ENCODE measurements around the gene CNTNAP2.

The CNTNAP2 gene

DNA sequence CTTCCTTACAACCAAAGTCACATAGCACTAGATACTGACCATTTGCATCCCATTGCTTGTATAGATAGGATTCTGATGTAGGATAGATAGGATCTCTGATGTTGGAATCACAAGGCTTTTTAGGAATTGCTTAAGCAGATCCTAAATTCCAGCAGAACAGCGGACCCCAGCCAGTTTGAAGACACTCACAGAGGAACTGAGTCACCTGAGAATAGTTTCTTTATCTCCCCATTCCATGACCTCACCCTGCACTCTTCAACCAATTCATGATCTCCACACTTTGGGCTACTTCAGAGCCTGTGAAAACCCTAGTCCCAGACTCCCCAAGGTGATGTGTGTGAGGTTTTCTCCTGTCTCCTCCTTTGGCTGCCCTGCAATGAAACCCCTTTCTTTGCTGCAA, 179.4 kb downstream of the CNTNAP2 start:
- no peak for DNase-seq (ENCODE audit: low read depth)

DNA sequence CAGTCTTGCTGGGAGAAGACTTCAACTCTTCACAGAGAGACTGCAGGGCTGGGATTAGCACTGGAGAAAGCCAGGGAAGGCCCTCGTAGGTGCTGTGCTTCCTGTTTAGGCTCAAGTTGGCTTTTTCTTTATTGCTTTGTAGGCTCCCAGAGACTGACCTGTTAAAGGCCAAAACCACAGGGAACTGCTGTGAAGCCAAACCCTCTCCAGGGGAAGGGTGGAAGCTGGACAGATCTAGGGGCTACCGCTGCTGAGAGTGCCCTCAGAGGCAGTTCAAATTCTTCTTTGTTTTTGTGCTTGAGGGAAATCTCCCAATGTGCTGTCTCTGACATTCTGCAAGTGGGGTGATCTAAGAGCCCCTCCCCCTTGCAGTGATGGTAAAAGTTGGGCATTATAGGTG, 198.4 kb downstream of the CNTNAP2 start:
- DNase-seq (ENCODE audit: low read depth) = no peak

DNA sequence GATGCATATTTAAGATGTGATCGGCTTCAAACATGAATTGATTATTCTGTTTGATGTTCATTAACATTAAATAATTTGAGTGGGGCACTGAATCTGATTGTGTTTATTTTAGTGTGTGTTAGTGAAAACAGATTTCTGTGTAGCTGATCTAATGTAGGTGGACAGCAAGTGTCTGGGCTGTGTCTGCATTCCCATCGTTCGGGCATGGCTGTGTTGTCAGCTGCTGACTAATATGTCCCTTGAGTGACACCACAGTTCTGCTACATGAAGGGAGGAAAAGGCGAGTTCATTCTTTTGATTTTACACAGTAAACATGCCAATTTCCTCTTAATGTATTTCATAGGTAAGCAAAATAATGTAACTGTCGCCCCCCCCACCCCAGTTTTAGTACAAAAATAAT, 203.0 kb downstream of the CNTNAP2 start:
- no peak for DNase-seq (ENCODE audit: low read depth)

DNA sequence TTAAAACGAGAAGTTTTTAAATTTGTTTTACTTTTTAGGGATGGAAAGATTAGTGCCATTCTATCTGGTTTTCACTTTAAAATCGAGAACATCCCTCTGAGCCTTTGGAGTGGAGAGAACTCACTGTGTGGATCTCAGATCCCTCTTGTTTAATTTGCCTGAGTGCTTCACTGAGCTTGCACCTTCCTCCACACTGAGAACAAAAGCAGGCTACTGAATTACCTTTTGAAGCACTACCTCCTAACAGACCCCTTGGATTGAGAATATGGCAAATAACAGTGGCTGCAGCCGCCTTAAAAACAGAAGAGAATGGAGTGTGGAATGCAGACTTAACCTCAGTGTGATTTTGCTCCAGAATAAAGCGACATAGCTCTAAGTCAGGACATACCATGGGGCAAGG, 204.7 kb downstream of the CNTNAP2 start:
- no peak for DNase-seq (ENCODE audit: low read depth)

DNA sequence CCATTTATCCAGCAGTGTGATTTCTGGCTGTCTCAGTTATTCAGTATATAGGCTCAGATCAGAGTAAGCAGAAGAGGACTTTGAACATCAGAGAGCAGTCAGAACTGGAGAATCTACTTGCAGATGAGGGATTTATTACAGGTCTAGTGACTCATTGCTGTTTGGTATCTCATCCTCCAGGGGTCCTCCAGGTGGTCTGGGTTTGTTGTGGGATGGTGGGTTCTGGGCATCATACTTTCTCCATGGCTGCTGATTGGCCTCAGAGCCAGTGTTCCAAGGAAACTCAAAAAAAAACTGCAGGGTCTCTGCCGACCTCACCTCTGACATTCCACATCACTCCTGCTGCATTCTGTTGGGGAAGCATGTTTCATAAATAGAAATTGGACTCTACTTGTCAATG, 214.8 kb downstream of the CNTNAP2 start:
- DNase-seq (ENCODE audit: low read depth) = no peak

DNA sequence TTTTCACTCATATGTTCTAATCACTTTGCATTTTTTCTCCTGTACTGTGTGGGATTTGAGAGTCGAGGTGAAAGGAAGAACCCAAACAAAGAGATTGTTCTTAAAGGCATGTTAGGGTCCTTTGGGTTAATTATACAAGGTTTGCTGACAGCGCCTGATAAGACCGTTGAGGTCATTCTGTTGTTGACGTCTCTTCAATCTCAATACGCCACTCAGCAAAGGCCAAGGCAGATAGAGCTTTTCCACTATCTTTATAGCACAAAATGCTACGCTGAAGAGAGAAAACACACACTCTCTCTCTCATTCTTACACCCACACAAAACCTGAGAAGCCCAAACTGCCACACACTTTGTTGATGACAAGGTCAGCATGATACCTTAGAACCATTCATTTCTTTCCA, 228.7 kb downstream of the CNTNAP2 start:
- DNase-seq (ENCODE audit: low read depth) = no peak

DNA sequence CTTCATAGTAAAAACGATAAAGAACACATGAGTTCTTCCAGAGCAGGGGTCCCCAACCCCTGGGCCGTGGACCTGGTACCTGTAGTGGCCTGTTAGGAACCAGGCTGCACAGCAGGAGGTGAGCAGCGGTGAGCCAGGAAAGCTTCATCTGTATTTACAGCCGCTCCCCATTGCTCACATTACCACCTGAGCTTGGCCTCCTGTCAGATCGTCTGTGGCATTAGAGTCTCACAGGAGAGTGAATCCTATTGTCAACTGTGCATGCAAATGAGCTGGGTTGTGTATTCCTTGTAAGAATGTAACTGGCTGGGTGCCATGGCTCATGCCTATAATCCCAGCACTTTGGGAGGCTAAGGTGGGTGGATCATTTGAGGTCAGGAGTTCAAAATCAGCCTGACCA, 229.5 kb downstream of the CNTNAP2 start:
- DNase-seq (ENCODE audit: low read depth) = no peak

DNA sequence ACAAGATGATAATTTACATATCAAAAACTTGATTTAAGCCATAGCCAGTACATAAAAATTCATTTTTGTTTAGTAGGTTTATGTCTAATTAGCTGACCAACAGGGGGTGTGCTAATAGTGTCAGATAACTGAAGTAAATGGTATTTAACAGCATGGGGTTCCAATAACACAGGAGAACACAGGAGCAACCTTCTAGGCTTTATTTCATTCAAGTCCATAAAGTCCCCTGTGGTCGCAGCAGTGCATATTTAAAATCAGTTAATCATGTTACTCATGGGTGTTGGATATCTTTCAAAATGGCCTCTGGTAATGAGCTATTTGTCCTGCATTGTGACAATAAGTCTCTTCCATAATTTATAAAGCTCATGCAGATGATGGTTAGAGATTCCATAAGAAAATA, 238.6 kb downstream of the CNTNAP2 start:
- no peak for DNase-seq (ENCODE audit: low read depth)

DNA sequence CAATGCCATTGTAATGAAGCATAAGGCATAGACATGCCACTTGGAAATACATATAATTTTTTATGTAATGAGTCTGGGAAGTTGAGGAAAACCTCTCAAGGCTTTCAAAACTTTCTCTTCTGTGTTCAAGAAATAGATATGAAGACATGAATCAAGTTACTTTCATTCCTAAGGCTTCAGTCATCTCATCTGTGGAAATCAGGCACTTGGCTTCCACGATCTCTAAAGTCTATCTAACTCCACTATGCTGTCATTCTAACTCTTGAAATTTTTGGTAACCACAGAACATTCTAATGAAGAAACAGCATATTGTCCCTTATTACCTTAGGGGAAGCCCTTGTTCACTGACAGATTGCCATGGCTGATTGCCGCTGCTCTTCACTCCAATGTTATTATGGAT, 242.6 kb downstream of the CNTNAP2 start:
- DNase-seq (ENCODE audit: low read depth) = no peak

DNA sequence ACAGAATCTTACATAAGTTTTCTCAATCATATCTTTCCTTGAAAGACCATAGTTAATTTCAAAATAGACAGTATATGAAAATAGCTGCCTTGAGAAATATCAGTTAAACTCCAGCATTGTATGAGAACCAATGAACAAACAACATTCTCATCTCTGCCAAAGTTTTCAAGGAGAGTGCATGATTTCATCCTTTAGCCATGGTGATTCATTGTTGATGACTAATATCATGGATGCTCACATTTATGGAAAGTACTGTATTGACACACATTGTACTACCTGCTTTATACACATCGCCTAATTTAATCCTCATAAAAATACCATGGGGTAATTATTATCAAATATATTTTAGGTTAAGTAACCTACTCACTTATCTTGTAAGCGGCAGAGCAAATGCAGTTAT, 250.3 kb downstream of the CNTNAP2 start:
- DNase-seq (ENCODE audit: low read depth) = no peak

DNA sequence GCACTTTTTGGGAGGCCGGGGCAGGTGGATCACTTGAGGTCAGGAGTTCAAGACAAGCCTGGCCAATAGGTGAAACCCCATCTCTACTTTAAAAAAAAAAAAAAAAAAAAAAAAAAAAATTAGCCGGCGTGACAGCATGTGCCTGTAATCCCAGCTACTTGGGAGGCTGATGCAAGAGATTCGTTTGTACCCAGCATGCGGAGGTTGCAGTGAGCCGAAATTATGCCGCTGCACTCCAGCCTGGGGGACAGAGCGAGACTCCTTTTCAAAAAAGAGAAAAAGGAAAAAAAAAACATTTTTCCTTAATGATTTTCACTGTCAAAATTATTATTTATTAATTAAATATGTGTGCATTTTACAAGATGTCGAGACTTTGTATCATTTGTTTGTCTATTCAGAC, 253.6 kb downstream of the CNTNAP2 start:
- no peak for DNase-seq (ENCODE audit: low read depth)

DNA sequence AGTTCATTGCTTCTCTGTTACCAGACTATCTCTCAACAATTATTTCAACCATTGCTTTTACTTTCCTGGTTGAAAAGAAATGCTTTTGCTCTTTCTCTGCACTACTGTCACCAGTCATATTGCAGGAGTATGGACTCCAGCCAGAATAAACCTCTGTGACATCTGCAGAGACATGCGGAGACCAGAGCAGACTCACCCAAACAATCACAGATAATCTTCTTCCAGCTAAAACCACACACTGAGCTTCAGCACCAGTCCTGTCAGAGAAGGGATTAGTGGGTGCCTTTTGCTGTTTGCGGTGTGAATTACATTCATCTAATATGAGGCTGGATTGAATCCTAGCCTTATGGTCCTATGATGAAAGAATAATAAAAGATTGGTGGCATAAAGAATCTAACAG, 258.6 kb downstream of the CNTNAP2 start:
- no peak for DNase-seq (ENCODE audit: low read depth)

DNA sequence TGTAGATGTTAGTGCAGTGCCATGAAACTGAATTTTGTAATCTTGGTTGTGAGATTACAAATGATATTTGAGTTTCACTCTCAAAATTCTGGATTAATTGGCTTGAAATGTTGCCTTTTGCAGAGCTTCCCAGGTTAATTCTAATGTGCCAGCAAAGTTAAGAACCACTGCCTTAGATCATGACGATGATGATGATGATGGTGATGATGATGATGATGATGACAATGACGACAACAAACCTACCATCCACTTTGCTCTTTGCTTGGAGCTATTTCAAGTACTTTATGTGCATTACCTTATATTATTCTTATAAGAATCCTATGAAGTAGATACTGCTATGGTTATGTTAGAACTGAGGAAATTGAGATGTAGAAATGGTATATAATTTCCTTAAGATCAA, 261.6 kb downstream of the CNTNAP2 start:
- DNase-seq (ENCODE audit: low read depth) = no peak

DNA sequence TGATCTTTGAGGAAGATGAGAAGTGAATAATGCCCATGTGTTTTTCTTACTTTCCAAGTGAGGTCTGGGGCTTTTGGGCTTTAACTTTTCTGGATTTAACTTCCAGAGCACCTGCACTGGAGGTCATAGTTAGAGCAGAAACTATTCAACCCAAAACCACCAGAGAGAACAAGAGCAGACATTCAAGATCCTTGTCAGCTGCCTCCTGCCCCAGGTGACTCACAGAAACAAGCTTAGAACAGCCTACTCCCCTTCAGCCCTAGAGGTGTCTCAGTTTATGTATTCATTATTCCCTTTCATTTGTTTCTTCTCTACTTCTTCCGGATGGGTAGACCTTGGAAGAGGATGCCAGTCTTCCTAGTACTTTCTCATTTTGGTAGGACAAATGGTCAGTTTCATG, 270.5 kb downstream of the CNTNAP2 start:
- no peak for DNase-seq (ENCODE audit: low read depth)

DNA sequence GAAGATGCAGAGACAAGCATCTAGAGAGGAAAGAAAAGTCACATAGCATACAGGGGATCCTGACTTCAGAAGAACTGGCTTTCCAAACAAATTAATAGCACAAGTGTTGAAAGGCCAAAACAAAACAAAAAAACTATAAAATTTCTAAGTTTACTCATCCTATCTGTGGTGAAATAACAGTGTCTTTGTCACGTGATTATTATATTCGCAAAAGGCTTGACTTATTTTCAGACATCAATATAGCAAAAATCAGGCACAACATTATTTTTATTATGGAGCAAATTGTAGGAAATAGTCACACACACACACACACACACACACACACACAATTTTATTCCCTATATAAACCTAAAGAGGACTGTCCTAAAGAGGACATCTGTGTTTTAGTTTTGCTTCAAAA, 272.3 kb downstream of the CNTNAP2 start:
- DNase-seq (ENCODE audit: low read depth) = no peak

DNA sequence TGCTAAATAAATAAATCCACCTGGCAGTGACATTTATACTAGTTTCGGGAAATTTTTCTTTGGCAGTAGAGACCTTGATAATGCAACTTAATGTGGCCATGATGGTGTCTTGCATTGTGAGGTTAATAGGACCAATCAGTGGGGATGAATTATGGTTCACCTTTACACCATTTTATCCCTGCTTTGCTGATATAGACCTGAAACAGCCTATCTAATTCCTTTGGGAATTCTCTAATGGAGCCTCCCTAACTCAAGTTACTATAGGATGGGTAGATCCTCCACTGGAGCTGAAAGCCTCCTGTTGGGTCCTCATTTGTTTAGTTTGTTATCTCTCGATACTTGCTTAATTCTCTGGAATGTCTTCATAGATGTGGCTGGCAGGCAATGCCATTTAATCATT, 276.7 kb downstream of the CNTNAP2 start:
- no peak for DNase-seq (ENCODE audit: low read depth)

DNA sequence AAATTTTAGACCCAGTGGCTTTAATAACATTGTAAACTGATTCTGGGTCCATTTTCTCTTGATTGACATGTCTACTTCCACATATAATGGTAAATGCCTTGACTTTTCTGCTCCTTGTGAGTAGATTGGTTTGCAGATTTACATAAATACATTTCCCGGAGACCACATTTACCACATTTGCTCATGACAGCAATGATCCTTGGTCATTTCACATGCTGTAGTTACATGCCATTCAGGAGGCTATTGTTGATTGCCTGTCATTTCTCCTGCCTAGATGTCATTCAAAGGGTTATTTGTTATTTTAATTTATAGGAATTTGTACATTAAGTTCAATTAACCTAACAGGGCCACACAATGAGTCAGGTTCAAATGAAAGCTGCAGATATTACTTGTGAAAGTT, 280.5 kb downstream of the CNTNAP2 start:
- no peak for DNase-seq (ENCODE audit: low read depth)

DNA sequence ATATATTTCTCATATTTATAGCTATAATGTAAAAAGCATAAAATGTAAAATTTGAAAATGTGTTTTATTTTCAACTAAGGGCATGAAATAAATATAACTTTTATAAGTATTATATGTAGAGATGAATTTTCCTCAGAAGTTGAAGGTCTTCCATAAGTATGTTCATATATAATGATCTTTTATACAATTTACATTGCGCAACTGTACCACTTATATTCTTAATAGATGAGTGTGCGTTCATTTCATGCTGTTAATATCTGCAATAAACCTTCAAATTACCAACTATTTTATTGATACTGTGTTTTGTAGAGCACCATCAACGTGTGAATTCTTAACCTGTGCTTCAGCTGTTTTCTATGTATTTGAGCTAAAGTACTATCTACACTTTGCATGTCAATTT, 285.3 kb downstream of the CNTNAP2 start:
- DNase-seq (ENCODE audit: low read depth) = no peak

DNA sequence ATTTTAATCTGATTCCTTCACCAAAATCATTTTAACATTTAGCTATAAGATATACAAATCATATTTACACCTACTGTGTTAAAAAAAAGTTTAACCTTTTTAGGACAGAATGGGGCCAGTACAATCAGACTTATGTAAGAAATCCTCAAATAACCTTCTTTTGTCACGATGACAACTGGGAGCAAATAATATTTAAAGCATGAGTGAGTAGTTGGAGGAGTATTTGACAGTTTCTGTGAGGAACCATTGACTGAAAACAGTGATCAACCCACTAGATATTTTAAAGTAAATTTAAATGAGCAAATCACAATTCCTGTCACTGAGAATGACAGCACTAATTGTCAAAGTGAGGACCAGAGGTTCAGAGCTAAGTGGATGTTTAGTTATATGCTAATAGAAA, 289.1 kb downstream of the CNTNAP2 start:
- DNase-seq (ENCODE audit: low read depth) = no peak

DNA sequence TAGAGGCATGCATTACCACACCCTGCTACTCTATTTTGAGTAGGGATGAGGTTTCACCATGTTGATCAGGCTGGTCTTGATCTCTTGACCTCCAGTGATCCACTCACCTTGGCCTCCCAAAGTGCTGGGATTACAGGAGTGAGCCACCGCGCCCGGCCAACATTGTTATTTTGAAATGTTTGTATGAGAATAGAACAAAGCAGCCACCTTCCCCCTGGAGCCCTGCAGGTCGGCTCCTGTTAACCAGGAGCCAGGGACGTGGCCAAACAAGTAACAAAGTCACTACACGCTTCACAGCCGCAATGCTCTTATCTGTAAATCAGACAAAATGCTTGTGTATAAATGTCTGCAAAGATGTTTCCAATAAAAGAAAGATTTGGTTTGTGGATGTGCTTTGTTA, 295.4 kb downstream of the CNTNAP2 start:
- no peak for DNase-seq (ENCODE audit: low read depth)

DNA sequence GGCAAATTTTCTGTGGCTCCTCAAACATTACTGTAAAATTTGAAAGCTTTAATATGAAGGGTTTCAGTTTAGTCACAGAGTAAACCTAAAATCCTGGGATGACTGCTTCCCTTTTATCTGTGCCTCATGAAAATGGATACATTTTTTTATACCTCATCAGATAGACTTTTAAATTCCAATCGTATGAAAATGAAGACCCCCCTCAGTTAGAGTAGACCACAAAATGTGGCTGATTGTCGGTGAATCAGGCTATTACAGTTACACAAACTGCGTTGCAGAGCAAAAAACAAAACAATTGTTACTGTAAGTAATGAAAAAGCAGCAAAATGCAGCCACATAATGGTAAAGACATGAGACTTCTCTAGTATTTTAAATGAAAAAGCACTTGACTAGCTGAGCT, 296.2 kb downstream of the CNTNAP2 start:
- no peak for DNase-seq (ENCODE audit: low read depth)

DNA sequence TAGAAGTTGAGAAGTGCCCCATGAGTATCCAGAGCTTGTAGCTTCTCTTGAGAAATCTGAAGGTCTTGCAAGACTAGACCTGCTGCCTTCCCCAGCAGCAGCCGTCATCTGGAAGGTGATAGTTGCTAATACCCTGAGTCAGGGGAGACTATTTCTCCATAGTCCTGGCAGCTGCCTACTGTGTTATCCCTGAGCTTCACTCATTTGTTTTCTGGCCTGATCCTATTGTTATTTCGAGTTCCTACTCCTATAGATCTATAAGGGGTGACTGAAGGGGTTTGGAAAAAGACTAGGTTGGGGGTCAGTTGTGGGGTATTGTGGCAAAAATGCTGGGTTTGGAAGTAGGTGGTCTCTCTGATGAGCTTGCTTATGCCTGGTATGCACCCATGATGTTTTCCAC, 297.8 kb downstream of the CNTNAP2 start:
- DNase-seq (ENCODE audit: low read depth) = no peak

DNA sequence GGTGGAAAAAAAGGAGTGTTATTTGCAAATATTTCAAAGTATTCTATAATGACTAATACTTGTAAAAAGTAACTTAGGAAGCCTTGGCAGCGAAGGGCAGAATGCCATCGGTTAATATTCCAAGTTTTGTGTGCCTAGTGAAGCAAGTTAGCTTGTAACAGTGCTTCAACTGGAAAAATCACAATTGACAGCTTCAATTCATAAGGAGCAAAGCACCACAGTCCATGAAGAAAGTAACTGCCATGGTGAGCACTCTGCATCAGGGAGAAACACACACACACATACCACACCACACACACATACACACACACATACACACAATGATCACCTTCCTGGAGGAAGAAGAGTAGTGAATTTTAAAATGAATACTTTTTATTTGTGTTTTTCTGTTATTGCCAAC, 298.3 kb downstream of the CNTNAP2 start:
- no peak for DNase-seq (ENCODE audit: low read depth)

DNA sequence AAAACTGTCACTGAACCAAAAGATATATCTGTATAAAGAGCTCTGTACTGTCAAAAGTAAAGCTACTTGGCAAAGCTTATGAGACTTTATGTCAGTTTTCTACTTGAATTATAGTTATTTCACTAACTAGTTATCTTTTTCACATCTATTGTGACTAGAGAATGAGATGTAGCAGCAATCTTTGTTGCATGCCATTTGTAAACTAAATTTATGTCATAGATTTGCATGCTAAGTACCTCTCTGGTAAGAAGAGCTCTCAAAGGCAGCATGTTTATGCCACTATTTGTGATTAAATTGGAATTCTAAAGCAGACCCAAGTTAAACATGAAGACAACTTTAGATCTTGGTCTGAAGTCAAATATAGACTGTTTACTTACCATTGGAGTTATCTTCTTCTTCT, 300.6 kb downstream of the CNTNAP2 start:
- DNase-seq (ENCODE audit: low read depth) = no peak

DNA sequence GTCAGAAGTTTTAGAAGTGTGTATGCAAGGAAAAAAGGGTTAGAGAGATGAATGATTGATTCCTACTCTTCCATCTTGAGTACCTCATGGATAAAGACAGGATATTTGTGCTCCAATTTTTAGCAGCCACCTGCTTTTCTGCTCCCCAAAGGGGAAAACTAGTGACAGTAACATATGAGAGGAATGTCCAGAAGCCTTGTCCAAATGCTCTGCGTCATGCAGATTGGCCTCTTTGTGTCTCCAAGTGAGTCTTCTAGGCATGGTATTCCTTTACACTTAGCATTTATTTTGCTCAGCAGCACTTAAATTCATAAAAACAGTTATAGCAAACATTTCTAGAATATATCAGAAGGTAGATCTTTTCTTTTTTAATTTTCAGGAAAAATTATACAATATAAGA, 306.8 kb downstream of the CNTNAP2 start:
- DNase-seq (ENCODE audit: low read depth) = no peak

DNA sequence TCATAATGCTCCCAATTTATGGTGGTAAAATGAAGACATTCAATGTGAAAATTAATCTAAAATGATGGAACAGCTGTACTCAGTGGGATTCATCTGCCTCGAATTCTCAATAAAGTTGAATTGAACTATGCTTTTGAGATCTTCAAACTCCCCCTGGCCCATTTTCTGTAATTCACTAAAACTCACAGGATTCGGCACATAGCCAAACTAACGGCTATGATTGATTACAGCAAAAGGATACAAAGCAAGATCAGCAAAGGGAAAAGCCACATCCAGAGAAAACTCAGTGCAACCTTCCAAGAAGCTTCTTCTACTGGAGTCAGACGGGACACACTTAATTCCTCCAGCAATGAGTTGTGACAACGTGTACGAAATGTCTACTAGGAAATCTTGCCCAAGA, 307.5 kb downstream of the CNTNAP2 start:
- DNase-seq (ENCODE audit: low read depth) = no peak

All from activated T-cell treated with anti-CD3 and anti-CD28 coated beads for 24 hours (primary cell).